HS-27A (cell line): Measurements from ENCODE around the gene IP6K3.

ENCODE experiments used
- DNase-seq: peaks from one replicate; pipeline ENCODE4 v3.0.0-alpha.2; 2012; ENCODE audit warnings: low read depth, missing footprints

Gene IP6K3

GRCh38 chr6:33722103-33722623, 24.5 kb downstream of the IP6K3 start:
- no peak for DNase-seq

DNA sequence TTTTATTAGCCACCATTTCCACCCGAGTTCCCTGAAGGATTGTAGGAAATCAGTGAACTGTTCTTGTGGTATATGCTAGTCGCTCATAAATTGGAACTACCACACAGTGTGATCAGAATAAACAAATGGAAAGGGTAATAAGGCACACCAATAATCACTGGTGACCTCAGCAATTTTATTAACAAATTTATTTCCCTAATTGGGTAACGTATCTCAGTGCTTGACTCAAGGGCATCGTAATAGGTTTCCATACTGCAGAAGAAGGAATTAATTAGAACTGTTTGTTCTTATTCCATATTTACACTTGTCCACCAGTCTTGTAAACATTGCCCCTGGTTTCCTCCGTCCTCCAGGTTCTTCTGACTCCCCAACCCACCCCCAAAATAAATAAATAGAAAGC, 25.2 kb downstream of the IP6K3 start:
- no peak for DNase-seq

DNA sequence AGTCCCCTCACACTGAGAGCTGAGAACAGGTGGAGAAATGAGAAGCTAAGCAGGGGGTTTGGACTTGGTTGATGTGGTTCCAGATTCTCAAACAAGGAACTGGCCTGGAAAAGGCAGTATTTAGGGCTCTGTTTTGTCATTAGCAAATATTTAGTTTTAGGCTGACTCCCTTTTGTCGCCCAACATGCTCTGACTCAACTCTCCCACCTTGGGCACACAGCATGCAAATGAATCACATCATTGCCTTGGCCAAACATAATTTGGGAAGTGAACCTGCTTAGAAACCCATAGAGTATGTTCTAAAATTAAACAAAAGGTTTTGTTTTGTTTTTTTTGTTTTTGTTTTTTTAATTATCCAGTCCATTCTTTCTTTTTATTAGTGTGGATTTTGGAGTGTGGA, 25.7 kb downstream of the IP6K3 start:
- DNase-seq: no peak

- no peak for DNase-seq
These were observed 27.2 kb downstream of the IP6K3 start for GRCh38 chr6:33719326-33719987.

DNA sequence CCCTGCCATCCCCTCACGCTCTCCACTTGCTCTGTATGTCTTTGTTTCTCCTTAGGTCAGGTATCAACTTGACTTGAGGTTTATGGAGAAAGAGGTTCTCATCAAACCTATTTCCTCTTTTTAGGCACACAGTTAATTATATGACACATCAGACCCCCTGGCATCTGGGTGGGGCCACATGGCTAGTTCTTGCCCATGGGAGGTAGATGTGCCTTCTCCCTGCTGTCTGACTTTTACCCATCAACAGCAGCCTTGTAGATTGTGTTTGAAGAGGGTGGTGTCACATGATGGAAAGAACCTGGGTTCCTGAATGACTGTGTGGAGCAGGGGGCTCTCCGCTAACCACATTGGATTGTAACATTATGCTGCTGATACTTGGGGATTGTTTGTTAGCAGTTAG, 28.0 kb downstream of the IP6K3 start:
- no peak for DNase-seq

- no peak for DNase-seq
These were observed 28.7 kb downstream of the IP6K3 start for GRCh38 chr6:33717934-33718455.

GRCh38 chr6:33716890-33717632, 29.6 kb downstream of the IP6K3 start:
- no peak for DNase-seq

GRCh38 chr6:33716379-33716778, 30.3 kb downstream of the IP6K3 start:
- DNase-seq: no peak

- no peak for DNase-seq
These were observed 32.2 kb downstream of the IP6K3 start for GRCh38 chr6:33714385-33715040.

GRCh38 chr6:33713786-33714185, 32.9 kb downstream of the IP6K3 start:
- no peak for DNase-seq

GRCh38 chr6:33712914-33713313, 33.8 kb downstream of the IP6K3 start:
- DNase-seq: no peak

- DNase-seq: peak; percentile 90
These were observed 35.3 kb downstream of the IP6K3 start, which contains the start of gene UQCC2 for GRCh38 chr6:33711140-33712129. Gene UQCC2, minus strand, starts transcription at chr6:33711700. Its CDS starts 14 bp downstream, at chr6:33711686.

DNA sequence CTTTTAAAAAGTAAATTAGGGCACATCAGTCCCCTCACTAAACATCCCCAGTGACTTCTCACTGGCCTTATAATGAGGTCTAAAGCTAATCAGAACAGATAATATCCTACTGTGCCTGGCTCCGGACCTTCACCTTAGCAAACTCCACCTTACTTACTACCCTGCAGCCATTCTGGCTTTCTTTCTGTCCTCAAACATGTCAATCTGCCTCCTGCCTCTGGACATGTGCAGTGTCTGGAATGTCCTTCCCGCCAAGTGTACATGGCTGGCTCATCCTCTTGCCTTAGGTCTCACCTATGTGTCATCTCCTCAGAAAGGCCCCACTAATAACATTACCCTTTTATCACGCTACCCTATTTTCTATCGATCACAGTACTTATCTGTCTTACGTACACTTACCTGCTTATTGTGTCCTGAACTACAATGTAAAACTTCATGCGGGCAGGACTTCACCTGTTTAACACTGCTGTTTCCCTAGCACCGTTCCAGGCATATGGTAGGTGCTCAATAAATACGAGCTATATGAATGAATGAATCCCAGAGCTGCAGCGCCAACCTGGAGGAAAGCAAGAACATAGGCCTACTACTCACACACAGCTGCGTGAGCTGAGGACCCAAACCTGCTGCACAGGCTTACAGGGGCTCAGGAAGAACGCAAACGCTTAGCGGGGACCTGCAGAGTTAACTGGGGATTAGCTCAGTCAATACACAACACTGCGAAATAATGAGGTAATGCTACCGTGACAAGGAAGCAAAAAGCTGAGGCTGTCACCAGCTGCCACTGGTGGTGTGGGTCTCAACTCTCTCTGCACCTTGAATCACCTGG, 36.2 kb downstream of the IP6K3 start:
- no peak for DNase-seq

DNA sequence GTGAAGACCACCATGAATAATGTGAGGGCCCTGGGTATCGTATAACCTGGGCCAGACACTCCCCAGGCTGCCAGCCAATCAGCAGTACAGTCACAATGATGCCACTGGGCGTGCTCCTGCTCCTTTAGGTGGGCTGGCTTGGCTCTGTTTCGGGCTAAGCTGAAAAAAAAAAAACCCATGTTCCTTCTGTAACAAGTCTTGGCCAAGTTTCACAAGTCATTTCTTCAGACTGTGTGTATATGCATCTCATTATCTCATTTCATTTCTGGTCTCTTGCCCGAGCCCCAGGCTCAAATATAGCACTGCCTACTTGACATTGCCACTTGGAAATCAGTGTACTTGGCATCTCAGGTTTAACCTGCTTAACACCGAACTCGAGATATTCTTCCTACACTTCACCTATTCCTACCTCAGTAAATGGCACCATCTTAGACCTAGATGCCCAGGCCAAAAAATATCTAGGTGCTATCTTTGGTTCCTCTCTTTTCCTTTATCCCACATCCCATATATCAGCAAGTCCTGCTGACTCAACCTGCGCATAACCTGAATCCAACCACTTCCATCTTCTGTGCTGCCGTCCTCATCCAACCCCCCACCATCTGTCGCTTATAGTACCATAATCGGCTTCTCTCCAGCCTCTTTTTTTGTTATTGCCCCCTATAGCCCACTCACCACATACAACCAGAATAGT, 37.0 kb downstream of the IP6K3 start:
- DNase-seq: no peak

- DNase-seq: no peak
These were observed 38.0 kb downstream of the IP6K3 start for GRCh38 chr6:33708516-33709204.

DNA sequence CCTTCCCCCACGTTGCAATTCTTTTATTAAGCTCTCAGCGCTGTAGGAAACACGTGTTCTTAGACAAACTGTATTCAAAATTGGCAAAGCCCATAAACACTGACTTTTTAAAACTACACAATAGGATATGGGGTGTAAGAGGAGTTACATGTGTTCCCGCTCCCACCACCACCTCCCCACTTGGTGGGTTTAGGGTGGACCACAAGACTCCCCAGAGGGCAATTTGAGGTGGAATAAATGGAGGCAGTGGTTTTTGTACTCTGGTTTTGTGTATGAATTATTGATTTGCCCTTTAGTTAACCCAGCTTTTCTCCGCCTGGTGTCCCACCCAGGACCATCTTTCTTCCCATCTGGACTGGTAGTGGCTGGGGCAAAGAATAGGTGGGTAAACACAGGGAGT, 38.9 kb downstream of the IP6K3 start:
- DNase-seq: no peak

GRCh38 chr6:33705955-33706725, 40.6 kb downstream of the IP6K3 start:
- no peak for DNase-seq

DNA sequence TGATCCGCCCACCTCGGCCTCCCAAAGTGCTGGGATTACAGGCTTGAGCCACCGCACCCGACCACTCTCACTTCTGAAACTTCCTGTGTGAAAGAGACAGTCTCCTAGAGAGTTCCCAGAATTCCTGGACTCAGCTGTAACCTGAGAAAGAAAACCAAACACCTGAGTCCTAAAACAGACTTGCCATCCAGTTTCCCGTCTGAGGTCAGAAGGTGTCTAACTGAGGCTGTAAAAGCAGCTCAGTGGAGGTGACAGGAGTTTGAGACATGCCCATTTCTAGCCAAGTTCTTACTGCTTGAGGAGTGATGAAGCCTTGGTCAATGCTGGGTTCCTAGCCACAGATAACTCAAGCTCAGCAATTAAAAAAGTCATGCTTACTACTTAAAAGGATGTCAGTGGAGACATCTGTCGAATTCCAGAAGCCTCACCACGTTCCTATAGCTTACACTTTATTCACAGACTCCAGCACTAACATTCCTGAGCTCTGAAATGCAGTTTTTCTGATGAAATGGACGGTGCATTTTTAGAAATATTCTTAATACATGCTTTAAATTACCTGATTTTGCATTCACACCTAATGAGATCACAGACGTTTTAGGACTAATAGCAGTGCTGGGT, 41.3 kb downstream of the IP6K3 start:
- no peak for DNase-seq
